Measurements from ENCODE around the gene PGAP3.

Gene PGAP3

DNA sequence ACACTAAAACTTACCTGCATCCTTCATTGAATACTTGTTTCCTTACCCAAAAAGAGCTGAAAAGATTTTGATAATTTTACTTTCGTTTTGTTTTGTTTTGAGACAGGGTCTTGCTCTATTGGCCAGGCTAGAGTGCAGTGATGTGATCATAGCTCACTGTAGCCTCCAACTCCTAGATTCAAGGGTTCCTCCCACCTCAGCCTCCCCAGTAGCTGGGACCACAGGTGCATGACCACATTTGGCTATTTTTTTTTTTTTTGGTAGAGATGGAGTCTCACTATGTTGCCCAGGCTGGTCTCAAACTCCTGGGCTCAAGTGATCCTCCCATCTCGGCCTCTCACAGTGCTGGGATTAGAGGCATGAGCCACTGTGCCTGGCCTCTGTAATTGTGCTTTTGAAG is 32.8 kb downstream of the PGAP3 start:
- DNase-seq = no peak

GRCh38 chr17:39653662-39654331 is 34.1 kb downstream of the PGAP3 start:
- DNase-seq = peak; percentile 80

DNA sequence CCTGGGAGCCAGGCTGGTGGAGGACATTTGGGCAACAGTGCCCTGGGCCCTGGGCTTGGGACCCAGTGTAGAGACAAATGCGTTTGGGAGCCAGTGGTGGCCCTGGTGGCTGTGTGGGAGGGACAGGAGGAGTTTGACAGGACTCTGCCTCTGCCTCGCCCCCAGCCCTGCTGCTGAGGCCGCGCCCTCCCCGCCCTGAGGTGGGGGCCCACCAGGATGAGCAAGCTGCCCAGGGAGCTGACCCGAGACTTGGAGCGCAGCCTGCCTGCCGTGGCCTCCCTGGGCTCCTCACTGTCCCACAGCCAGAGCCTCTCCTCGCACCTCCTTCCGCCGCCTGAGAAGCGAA is 34.6 kb downstream of the PGAP3 start:
- DNase-seq = no peak

DNA sequence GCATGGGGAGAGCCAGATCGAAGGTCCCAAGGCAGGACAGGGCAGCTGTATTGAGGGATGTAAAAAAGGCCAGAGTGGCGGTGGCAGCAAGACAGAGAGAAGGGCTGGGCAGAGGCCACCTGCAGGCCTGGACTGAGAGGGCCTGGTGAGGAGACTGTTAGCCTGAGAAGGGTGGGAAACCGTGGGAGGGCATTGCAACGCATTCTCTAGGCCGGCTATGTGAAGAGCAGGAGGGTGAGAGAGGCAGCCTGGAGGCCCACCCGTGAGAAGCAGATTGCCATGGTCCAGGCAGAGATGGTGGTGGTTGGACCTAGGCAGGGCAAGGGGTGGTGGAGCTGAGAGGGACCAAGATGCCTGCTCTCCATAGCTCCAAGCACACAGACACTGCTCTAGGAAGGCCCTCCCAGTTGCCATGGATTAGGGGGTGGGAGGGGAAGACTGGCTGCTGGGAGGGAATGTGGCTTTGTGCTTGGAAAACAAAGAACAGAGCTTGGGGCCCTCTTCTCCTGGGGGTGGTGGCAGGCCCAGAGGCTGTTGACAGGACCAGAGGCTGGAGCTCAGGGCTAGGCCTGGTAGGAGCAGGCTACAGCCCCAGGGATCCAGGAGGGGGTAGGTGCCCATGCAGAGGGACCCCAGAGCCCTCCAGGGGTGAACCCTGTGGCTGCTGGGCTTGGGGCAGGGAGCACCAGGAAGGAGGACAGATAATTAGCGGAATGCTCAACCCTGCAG is 35.1 kb downstream of the PGAP3 start:
- no peak for DNase-seq

DNA sequence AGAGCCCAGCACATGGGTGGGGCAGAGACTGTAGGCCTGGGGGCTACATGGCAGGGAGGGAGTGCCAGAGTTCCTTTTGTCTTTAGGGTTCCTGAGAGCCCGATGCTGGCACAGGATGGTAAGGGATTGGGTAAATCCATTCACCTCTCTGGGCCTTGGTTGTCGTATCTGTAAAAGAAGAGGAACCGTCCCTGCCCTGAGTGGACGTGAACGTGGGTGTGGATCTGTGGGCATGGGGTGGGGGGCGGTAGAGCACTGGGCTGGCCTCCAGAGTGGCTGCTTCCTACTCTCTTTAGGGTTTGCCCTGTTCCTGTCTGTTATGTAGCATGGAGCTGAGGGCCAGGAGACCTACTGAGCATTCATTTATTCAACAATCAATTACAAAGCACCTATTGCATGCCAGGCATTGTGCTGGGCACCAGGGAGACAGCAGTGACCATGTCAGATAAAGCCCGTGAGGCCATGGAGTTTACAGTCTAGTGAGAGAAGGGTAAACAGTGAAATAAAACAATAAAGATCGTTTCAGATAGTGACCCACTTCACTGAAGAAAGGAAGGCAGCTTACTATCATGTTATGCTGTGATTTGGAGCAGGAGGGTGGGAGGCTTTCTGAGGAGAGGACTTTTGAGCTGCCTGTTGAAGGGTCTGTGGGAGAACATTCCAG is 35.8 kb downstream of the PGAP3 start:
- no peak for DNase-seq

- no peak for DNase-seq
These were observed 37.7 kb downstream of the PGAP3 start for GRCh38 chr17:39650121-39650579.

- DNase-seq = no peak
These were observed 39.1 kb downstream of the PGAP3 start for GRCh38 chr17:39648616-39649366.

DNA sequence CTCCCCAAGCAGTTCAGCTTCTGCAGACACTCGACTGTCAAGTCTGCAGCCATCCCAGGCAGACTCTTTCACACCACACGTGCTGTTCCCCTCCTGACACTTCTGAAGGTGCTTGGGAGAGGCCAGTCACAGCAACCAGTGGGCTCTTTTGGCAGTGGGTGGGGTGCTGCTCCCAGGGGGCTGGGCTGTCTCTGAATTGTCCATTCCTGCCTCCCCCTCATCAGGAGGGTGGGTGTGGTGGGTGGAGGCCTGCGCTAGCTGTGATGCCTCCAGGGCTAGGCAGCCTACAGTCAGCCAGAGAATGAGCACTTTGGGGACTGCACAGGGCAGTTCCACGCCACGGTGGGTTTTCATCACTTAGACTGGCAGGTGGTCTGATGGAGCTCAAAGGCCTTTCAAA is 40.6 kb downstream of the PGAP3 start:
- no peak for DNase-seq

GRCh38 chr17:39643271-39643670 is 44.6 kb downstream of the PGAP3 start:
- DNase-seq = no peak

DNA sequence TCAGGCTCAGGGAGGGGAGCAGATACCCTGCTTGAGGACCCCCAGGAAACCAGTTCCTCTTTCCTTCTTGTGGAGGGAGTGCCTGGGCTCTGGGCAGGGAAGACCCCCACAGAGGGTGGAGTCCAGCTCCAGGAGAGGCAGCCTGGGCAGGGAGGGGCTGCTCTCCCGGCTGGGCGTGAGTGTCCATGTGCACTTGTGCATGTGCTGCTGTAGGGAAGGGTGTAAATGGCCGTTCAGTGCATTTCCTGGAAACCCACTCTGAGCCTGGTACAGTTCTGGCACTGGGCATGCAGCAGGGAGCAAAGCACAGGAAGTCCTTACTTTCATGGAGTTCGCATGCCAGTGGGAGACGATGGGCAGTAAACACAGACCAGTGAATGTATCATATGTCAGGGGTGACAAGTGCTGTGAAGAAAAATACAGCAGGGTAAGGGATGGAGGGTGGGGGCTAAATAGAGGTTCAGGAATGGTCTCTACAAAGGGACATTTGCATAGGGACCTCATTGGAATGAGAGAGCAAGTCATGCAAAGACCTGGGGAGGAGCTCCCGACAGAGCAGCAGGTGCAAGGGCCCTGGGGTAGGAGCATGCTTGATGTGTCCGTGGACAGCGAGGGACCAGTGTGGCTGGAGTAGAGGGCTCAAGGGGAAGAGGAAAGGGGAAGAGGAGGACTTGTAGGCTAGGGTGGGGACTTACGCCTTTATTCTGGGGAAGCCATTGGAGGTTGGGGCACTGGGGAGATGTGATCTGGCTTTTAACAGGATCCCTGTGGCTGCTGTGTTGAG is 45.4 kb downstream of the PGAP3 start:
- no peak for DNase-seq

DNA sequence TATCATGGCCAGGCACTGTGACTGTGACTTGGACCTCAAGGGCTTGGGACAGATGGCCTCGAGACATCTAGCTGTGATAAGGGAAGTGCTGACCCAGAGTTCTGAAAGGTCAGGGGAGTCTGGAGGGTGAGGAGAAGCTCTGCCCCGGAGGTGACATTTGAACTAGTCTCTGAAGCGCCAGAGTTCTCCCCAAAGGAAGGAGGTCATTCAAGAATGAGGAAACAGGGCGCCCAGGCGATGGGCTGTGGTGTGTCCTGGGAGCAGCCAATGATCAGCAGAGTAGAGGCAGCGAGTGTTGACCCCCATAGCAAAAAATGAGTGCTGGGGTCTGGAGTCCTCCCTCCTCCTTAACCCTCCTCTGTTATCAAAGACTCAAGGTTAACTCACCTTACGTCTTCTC is 46.0 kb downstream of the PGAP3 start:
- no peak for DNase-seq

GRCh38 chr17:39641097-39641496 is 46.8 kb downstream of the PGAP3 start:
- no peak for DNase-seq

- DNase-seq = no peak
These were observed 47.2 kb downstream of the PGAP3 start for GRCh38 chr17:39640591-39641031.

GRCh38 chr17:39639566-39640458 is 48.0 kb downstream of the PGAP3 start:
- no peak for DNase-seq

GRCh38 chr17:39639043-39639442 is 48.8 kb downstream of the PGAP3 start:
- no peak for DNase-seq

GRCh38 chr17:39638317-39638716 is 49.5 kb downstream of the PGAP3 start:
- DNase-seq = no peak

- DNase-seq = peak; percentile 93
These were observed 50.7 kb downstream of the PGAP3 start, which contains the start of gene STARD3 for GRCh38 chr17:39636927-39637736. TSS of gene STARD3 (plus strand) at chr17:39637144. CDS start at chr17:39653532, 16,388 bp downstream.

DNA sequence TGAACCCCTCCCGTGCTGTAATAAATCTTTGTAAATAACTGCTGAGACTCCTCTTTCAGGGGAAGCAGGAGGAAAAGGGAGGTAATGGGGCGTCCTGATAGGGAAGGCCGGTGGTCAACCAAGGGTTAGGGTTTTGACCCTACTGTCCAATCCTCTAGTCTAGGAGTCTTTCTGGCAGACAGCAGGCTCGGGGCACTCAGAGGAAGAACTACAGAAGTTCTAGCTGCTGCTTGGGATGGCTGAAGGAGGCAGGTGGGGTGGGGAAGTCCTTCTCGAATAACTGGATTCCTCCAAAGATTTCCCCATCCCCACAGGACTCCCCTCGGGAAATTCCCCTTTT is 51.3 kb downstream of the PGAP3 start:
- no peak for DNase-seq

GRCh38 chr17:39635614-39636176 is 52.2 kb downstream of the PGAP3 start:
- DNase-seq = no peak

- DNase-seq = no peak
These were observed 53.4 kb downstream of the PGAP3 start for GRCh38 chr17:39634384-39634871.
